Activated CD4-positive, alpha-beta memory T cell treated with anti-CD3 and anti-CD28 coated beads for 36 hours (primary cell): ENCODE results near the gene TREML4. TPM values are rescaled to one million over a fixed set of nuclear protein-coding genes. Genes with fewer than 3 reads are reported as not detected.
A peak's percentile ranks its signal among the peaks of the same experiment; 100 is the strongest.
"Not testable (repeated sequence)": the region's sequence is repeated elsewhere in the genome, so short reads cannot be mapped to it uniquely, and the experiment has no call there.

ENCODE experiments used
- CTCF ChIA-PET: fragments of 350-600 bp; sonication (Branson Sonifier 250); formaldehyde crosslinking; loops from one replicate; lab custom pipeline; 2021; ENCODE audit warnings: antibody characterized with exemption, inconsistent platforms; lab: Charles Lee
- POLR2A ChIA-PET: fragments of 350-600 bp; sonication (Branson Sonifier 250); formaldehyde crosslinking; loops from one replicate; lab custom pipeline; 2021; ENCODE audit warnings: antibody characterized with exemption; lab: Charles Lee
- DNase-seq: peaks from one replicate; pipeline ENCODE4 v3.0.0-alpha.2; 2020
- H3K27ac Mint-ChIP-seq: one replicate; pipeline ENCODE4 v1.8.0; 2021; ENCODE audit warnings: mixed read lengths
- H3K27me3 Mint-ChIP-seq: one replicate; pipeline ENCODE4 v1.8.0; 2021; ENCODE audit warnings: mixed read lengths
- H3K36me3 Mint-ChIP-seq: one replicate; pipeline ENCODE4 v1.8.0; 2021; ENCODE audit warnings: mixed read lengths
- H3K4me1 Mint-ChIP-seq: one replicate; pipeline ENCODE4 v1.8.0; 2021; ENCODE audit warnings: low read depth, mixed read lengths
- H3K4me3 Mint-ChIP-seq: one replicate; pipeline ENCODE4 v1.8.0; 2021; ENCODE audit warnings: mild to moderate bottlenecking, mixed read lengths
- H3K9me3 Mint-ChIP-seq: one replicate; pipeline ENCODE4 v1.8.0; 2021; ENCODE audit warnings: mixed read lengths
- intact Hi-C: fragments of 100-400 bp; cut with micrococcal nuclease; formaldehyde crosslinking; loops from one replicate; pipeline ENCODE4 v1.15.1; 2023
- total RNA-seq, 2 experiments: library from RNA; stranded (reverse); gene quantifications; one replicate each; pipeline ENCODE4 v1.2.3, GENCODE V29; 2021

TREML4 gene
- not detected for total RNA-seq

- H3K4me3 Mint-ChIP-seq: no peak within 1 kb of the TSS
- no peaks in the 10 kb centered on the region for H3K4me1 Mint-ChIP-seq
- ChIA-PET POLR2A (no interaction called here), CTCF (no interaction called here)
- H3K9me3 Mint-ChIP-seq: no peaks in the 10 kb centered on the region
- no peak for DNase-seq
- intact Hi-C loops: no loop called here
- no peaks in the 10 kb centered on the region for H3K36me3 Mint-ChIP-seq
- H3K27me3 Mint-ChIP-seq: peaks cover 7% of the 10 kb centered on the region
- H3K27ac Mint-ChIP-seq: no peak within 1 kb of the TSS
Observed at GRCh38 chr6:41228096-41228495, at the start of gene TREML4. TREML4 (plus strand) TSS chr6:41228349; CDS start chr6:41228428, 79 bp downstream.

- H3K4me1 Mint-ChIP-seq: peaks cover 10% of the 10 kb centered on the region
- intact Hi-C loops: no loop called here
- H3K27ac Mint-ChIP-seq: no peak overlapping the region
- no peak overlapping the region for H3K4me3 Mint-ChIP-seq
- no peaks in the 10 kb centered on the region for H3K36me3 Mint-ChIP-seq
- no peak for DNase-seq
- peaks cover 8% of the 10 kb centered on the region for H3K27me3 Mint-ChIP-seq
- POLR2A ChIA-PET: no interaction called here
- no peaks in the 10 kb centered on the region for H3K9me3 Mint-ChIP-seq
- CTCF ChIA-PET: interaction anchor here (0.6 kb wide), 2 partner anchors 9 to 143 kb away, joined by 3 read pairs; no protein-coding TSS in a partner anchor
Observed at GRCh38 chr6:41179163-41179562, 49.0 kb upstream of the TREML4 start.

- no peak for DNase-seq
- Mint-ChIP-seq H3K36me3 (no peaks in the 10 kb centered on the region), H3K4me3 (no peak overlapping the region), H3K27ac (no peak overlapping the region), H3K4me1 (peaks cover 13% of the 10 kb centered on the region), H3K27me3 (peaks cover 3% of the 10 kb centered on the region), H3K9me3 (no peaks in the 10 kb centered on the region)
- POLR2A ChIA-PET: interaction anchor here (0.5 kb wide), 1 partner anchor 51 kb away, joined by 3 read pairs; no protein-coding TSS in a partner anchor
- CTCF ChIA-PET: interaction anchor here (0.7 to 3.3 kb wide), 26 partner anchors 10 to 173 kb away, joined by 3 to 29 read pairs (median 4); partner anchors contain the start of genes TREML1 and TREML2
- intact Hi-C loops: loop anchor here (5.0 kb wide), 1 partner anchor 109 kb away; the partner anchor contains the start of genes NFYA and OARD1
Observed at GRCh38 chr6:41181566-41181965, 46.6 kb upstream of the TREML4 start.

GRCh38 chr6:41182069-41183034 lies 45.8 kb upstream of the TREML4 start:
- no peaks in the 10 kb centered on the region for H3K9me3 Mint-ChIP-seq
- H3K36me3 Mint-ChIP-seq: no peaks in the 10 kb centered on the region
- CTCF ChIA-PET: interaction anchor here (0.5 to 3.3 kb wide), 41 partner anchors 10 to 533 kb away, joined by 3 to 29 read pairs (median 4); partner anchors contain the start of genes NFYA, OARD1 and TREML1
- peaks cover 3% of the 10 kb centered on the region for H3K27me3 Mint-ChIP-seq
- DNase-seq: peak; percentile 58
- no peak overlapping the region for H3K4me3 Mint-ChIP-seq
- H3K27ac Mint-ChIP-seq: no peak overlapping the region
- H3K4me1 Mint-ChIP-seq: peaks cover 13% of the 10 kb centered on the region
- POLR2A ChIA-PET: no interaction called here
- intact Hi-C loops: loop anchor here (1.0 to 5.0 kb wide), 4 partner anchors 18 to 176 kb away; partner anchors contain the start of genes NFYA and OARD1

- no peaks in the 10 kb centered on the region for H3K27me3 Mint-ChIP-seq
- peaks cover 4% of the 10 kb centered on the region for H3K36me3 Mint-ChIP-seq
- DNase-seq: no peak
- no peak overlapping the region for H3K27ac Mint-ChIP-seq
- CTCF ChIA-PET: no interaction called here
- H3K9me3 Mint-ChIP-seq: peaks cover 7% of the 10 kb centered on the region
- intact Hi-C loops: loop anchor here (5.0 kb wide), 1 partner anchor 112 kb away; the partner anchor contains the start of genes NFYA and OARD1
- H3K4me3 Mint-ChIP-seq: no peak overlapping the region
- H3K4me1 Mint-ChIP-seq: peaks cover 15% of the 10 kb centered on the region
- POLR2A ChIA-PET: no interaction called here
Observed at GRCh38 chr6:41184761-41185160, 43.4 kb upstream of the TREML4 start.

GRCh38 chr6:41186031-41186562 lies 42.1 kb upstream of the TREML4 start:
- Mint-ChIP-seq H3K27me3 (no peaks in the 10 kb centered on the region), H3K9me3 (peaks cover 15% of the 10 kb centered on the region), H3K4me3 (no peak overlapping the region), H3K36me3 (peaks cover 4% of the 10 kb centered on the region), H3K4me1 (peaks cover 15% of the 10 kb centered on the region), H3K27ac (no peak overlapping the region)
- ChIA-PET POLR2A (no interaction called here), CTCF (no interaction called here)
- no peak for DNase-seq
- intact Hi-C loops: no loop called here

- no peak overlapping the region for H3K27ac Mint-ChIP-seq
- ChIA-PET POLR2A (interaction anchor here (0.7 kb wide), 1 partner anchor 12 kb away, joined by 3 read pairs; the partner anchor contains the start of gene TREML2), CTCF (no interaction called here)
- intact Hi-C loops: no loop called here
- no peaks in the 10 kb centered on the region for H3K27me3 Mint-ChIP-seq
- H3K4me3 Mint-ChIP-seq: no peak overlapping the region
- H3K9me3 Mint-ChIP-seq: peaks cover 15% of the 10 kb centered on the region
- H3K36me3 Mint-ChIP-seq: peaks cover 7% of the 10 kb centered on the region
- peaks cover 5% of the 10 kb centered on the region for H3K4me1 Mint-ChIP-seq
- no peak for DNase-seq
Observed at GRCh38 chr6:41187924-41188886, 39.9 kb upstream of the TREML4 start.

GRCh38 chr6:41189046-41189445 lies 39.1 kb upstream of the TREML4 start:
- H3K4me3 Mint-ChIP-seq, H3K27ac Mint-ChIP-seq, H3K4me1 Mint-ChIP-seq, intact Hi-C loops, DNase-seq, H3K27me3 Mint-ChIP-seq, POLR2A ChIA-PET, H3K36me3 Mint-ChIP-seq: not testable (repeated sequence)
- peaks cover 15% of the 10 kb centered on the region for H3K9me3 Mint-ChIP-seq
- CTCF ChIA-PET: interaction anchor here (0.7 kb wide), 1 partner anchor 79 kb away, joined by 3 read pairs; no protein-coding TSS in a partner anchor

GRCh38 chr6:41189967-41190366 lies 38.2 kb upstream of the TREML4 start:
- H3K4me1 Mint-ChIP-seq: peaks cover 8% of the 10 kb centered on the region
- ChIA-PET CTCF (no interaction called here), POLR2A (no interaction called here)
- intact Hi-C loops: no loop called here
- no peak for DNase-seq
- H3K27me3 Mint-ChIP-seq: no peaks in the 10 kb centered on the region
- no peak overlapping the region for H3K4me3 Mint-ChIP-seq
- peaks cover 15% of the 10 kb centered on the region for H3K9me3 Mint-ChIP-seq
- no peak overlapping the region for H3K27ac Mint-ChIP-seq
- H3K36me3 Mint-ChIP-seq: peaks cover 10% of the 10 kb centered on the region

GRCh38 chr6:41190791-41191190 lies 37.4 kb upstream of the TREML4 start:
- H3K36me3 Mint-ChIP-seq: peaks cover 10% of the 10 kb centered on the region
- peaks cover 9% of the 10 kb centered on the region for H3K4me1 Mint-ChIP-seq
- ChIA-PET CTCF (interaction anchor here (1.4 to 1.9 kb wide), 2 partner anchors 8 to 116 kb away, joined by 4 to 13 read pairs; no protein-coding TSS in a partner anchor), POLR2A (no interaction called here)
- H3K27ac Mint-ChIP-seq: no peak overlapping the region
- H3K4me3 Mint-ChIP-seq: no peak overlapping the region
- no peaks in the 10 kb centered on the region for H3K27me3 Mint-ChIP-seq
- no peak for DNase-seq
- intact Hi-C loops: no loop called here
- peaks cover 15% of the 10 kb centered on the region for H3K9me3 Mint-ChIP-seq

- H3K36me3 Mint-ChIP-seq: peaks cover 14% of the 10 kb centered on the region
- ChIA-PET POLR2A (no interaction called here), CTCF (interaction anchor here (0.7 to 1.9 kb wide), 9 partner anchors 9 to 128 kb away, joined by 3 to 13 read pairs (median 3); partner anchors contain the start of gene TREML2)
- H3K9me3 Mint-ChIP-seq: peaks cover 15% of the 10 kb centered on the region
- peaks cover 6% of the 10 kb centered on the region for H3K4me1 Mint-ChIP-seq
- no peaks in the 10 kb centered on the region for H3K27me3 Mint-ChIP-seq
- H3K27ac Mint-ChIP-seq: no peak overlapping the region
- intact Hi-C loops: no loop called here
- no peak overlapping the region for H3K4me3 Mint-ChIP-seq
- DNase-seq: peak; percentile 30
Observed at GRCh38 chr6:41191569-41191968, 36.6 kb upstream of the TREML4 start.
